Measurements from ENCODE around the gene MYL11.

DNA sequence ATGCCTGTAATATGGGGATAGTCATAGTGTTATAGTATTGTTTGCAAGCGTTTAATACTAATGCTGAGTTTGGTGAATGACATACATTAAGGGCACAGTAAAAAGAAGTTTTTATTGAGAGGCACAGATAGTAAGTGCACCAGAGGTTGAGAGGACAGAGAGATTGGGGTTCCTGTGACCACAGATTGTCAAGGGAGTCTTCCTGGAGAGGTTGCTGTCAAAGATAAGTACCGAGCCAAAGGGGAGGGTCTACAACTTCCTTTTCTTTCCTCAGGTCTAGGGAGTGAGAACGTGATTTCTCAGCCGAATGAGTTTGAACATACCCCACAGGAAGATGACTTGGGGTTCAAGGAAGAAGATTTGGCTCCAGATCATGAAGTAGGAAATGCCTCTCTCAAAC, 22.5 kb downstream of the MYL11 start:
- TF ChIP-seq, protein P1, sequence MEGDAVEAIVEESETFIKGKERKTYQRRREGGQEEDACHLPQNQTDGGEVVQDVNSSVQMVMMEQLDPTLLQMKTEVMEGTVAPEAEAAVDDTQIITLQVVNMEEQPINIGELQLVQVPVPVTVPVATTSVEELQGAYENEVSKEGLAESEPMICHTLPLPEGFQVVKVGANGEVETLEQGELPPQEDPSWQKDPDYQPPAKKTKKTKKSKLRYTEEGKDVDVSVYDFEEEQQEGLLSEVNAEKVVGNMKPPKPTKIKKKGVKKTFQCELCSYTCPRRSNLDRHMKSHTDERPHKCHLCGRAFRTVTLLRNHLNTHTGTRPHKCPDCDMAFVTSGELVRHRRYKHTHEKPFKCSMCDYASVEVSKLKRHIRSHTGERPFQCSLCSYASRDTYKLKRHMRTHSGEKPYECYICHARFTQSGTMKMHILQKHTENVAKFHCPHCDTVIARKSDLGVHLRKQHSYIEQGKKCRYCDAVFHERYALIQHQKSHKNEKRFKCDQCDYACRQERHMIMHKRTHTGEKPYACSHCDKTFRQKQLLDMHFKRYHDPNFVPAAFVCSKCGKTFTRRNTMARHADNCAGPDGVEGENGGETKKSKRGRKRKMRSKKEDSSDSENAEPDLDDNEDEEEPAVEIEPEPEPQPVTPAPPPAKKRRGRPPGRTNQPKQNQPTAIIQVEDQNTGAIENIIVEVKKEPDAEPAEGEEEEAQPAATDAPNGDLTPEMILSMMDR (IDR thresholded peaks at IDR 0.05): no peak
- no peak for TF ChIP-seq POLR2A (IDR thresholded peaks at IDR 0.05)

Measured in Peyer's patch (tissue), 4 donors.